K562 (cell line): ENCODE data around the gene HAUS3. TPM values are rescaled to one million over a fixed set of nuclear protein-coding genes. Genes with fewer than 3 reads are reported as not detected.
A peak's percentile ranks its signal among the peaks of the same experiment; 100 is the strongest.

Experiments
- ATAC-seq: fragments of 200-7000 bp; cut with Tn5 transposase; 3 replicates; pipeline ENCODE4 v1.9.1; 2020; ENCODE audit warnings: moderate library complexity
- BruUV-seq: library from RNA; stranded (reverse); fragments of 400-500 nt; replicated peaks from 2 replicates; lab custom pipeline; 2021; lab: Mats Ljungman, UMichigan
- CTCF ChIA-PET: fragments of 300-600 bp; formaldehyde crosslinking; extraction: SDS; loops from one replicate; lab custom pipeline; 2021; ENCODE audit warnings: low intra/inter-chr PET ratio; lab: Yijun Ruan, JAX
- POLR2A ChIA-PET: fragments of 300-600, 350-650 bp; sonication (Branson Sonifier 250); formaldehyde crosslinking; extraction: SDS; loops from one replicate; lab custom pipeline; 2021; ENCODE audit warnings: antibody characterized with exemption, inconsistent platforms; lab: Yijun Ruan, JAX
- DNase-seq, 4 experiments: peaks; one replicate each; pipeline versions ENCODE4 v3.0.0 to v3.0.0-alpha.2; 2011 to 2018; ENCODE audit warnings: low spot score in 3 of 4, mixed read lengths in 3 of 4; ENCODE audit errors: extremely low read depth in 1 of 4
- FAIRE-seq: peaks from 2 replicates; lab custom pipeline; 2011; peaks lifted over from hg19 to GRCh38; lab: Jason Lieb, UNC
- H2AFZ ChIP-seq: 2 replicates; pipeline ENCODE4 v1.6.0; 2011; ENCODE audit warnings: low read depth, low read length, control low read depth, inconsistent platforms
- H3K27ac ChIP-seq: fragments of 200-600 bp; 3 replicates; pipeline ENCODE4 v1.8.0; 2011; ENCODE audit warnings: low read depth, mild to moderate bottlenecking, control low read depth, inconsistent platforms, low read length, moderate library complexity, mixed read lengths; ENCODE audit errors: extremely low read depth
- H3K27me3 ChIP-seq, 2 experiments: fragments of 300-600 bp in 1 of 2; 2 replicates in 1 of 2; 3 replicates in 1 of 2; pipeline versions ENCODE4 v1.6.0 to v1.8.0; 2011; ENCODE audit warnings: inconsistent platforms in 2 of 2, low read length in 2 of 2, mild to moderate bottlenecking in 1 of 2, mixed read lengths in 1 of 2, moderate library complexity in 1 of 2; ENCODE audit not compliant: control insufficient read depth in 2 of 2, insufficient read depth in 2 of 2
- H3K36me3 ChIP-seq: fragments of 300-600 bp; 3 replicates; pipeline ENCODE4 v1.8.0; 2011; ENCODE audit warnings: mild to moderate bottlenecking, low read length, inconsistent platforms; ENCODE audit not compliant: control insufficient read depth, insufficient read depth
- H3K4me1 ChIP-seq, 2 experiments: fragments of 200-600 bp in 1 of 2; replicated peaks in 1 of 2; 2 replicates in 1 of 2; 3 replicates in 1 of 2; pipeline versions ENCODE4 v1.5.1 to v1.8.0; 2011; ENCODE audit warnings: inconsistent platforms in 2 of 2, low read length in 2 of 2, mild to moderate bottlenecking in 1 of 2, mixed read lengths in 1 of 2, moderate library complexity in 1 of 2; ENCODE audit not compliant: control insufficient read depth in 2 of 2, insufficient read depth in 2 of 2
- H3K4me2 ChIP-seq: 2 replicates; pipeline ENCODE4 v1.6.1; 2011; ENCODE audit warnings: low read length, control low read depth, inconsistent platforms, mixed read lengths; ENCODE audit not compliant: insufficient read depth
- H3K4me3 ChIP-seq: fragments of 200-600 bp; sonication (generic), shearing (Covaris generic); 2 replicates; pipeline ENCODE4 v1.5.1; 2016; ENCODE audit warnings: control low read depth, inconsistent platforms
- H3K79me2 ChIP-seq: fragments of 200-600 bp; 3 replicates; pipeline ENCODE4 v1.8.0; 2011; ENCODE audit warnings: low read length, inconsistent platforms; ENCODE audit not compliant: control insufficient read depth, insufficient read depth
- H3K9ac ChIP-seq, 2 experiments: 2 replicates each; pipeline versions ENCODE4 v1.6.0 to v1.6.1; 2011; ENCODE audit warnings: low read depth in 2 of 2, low read length in 2 of 2, control low read depth in 1 of 2, inconsistent platforms in 1 of 2, mild to moderate bottlenecking in 1 of 2, mixed read lengths in 1 of 2; ENCODE audit not compliant: insufficient read depth in 1 of 2
- H3K9me1 ChIP-seq: one replicate; pipeline ENCODE4 v1.6.0; 2011; ENCODE audit warnings: inconsistent platforms, mild to moderate bottlenecking, low read length, moderate library complexity; ENCODE audit not compliant: control insufficient read depth, insufficient read depth
- H3K9me3 ChIP-seq: replicated peaks from 2 replicates; pipeline ENCODE4 v1.5.1; 2011; ENCODE audit warnings: low read depth, low read length, inconsistent platforms; ENCODE audit not compliant: control insufficient read depth, insufficient read depth
- H4K20me1 ChIP-seq: replicated peaks from 2 replicates; pipeline ENCODE4 v1.6.1; 2011; ENCODE audit warnings: low read length, inconsistent platforms, mixed read lengths; ENCODE audit not compliant: control insufficient read depth, insufficient read depth
- BCL6 ChIP-seq: fragments of 250-450 bp; sonication (Bioruptor Pico); IDR thresholded peaks from 2 replicates; pipeline ENCODE4 v1.4.0; 2020
- CBX2 ChIP-seq: fragments of 200-600 bp; sonication (generic); IDR thresholded peaks from one replicate; pipeline ENCODE4 v1.6.1; 2012; ENCODE audit warnings: mild to moderate bottlenecking, low read length, inconsistent platforms; ENCODE audit not compliant: insufficient read depth, poor library complexity, severe bottlenecking
- CEBPG ChIP-seq, 3 experiments: fragments of 200-800 bp in 1 of 3; sonication (Bioruptor generic) in 1 of 3; sonication (generic) in 1 of 3; formaldehyde crosslinking in 1 of 3; IDR thresholded peaks in 2 of 3; conservative IDR thresholded peaks in 1 of 3; 2 replicates each; pipeline versions ENCODE4 v1.6.1 to v1.8.0; 2016 to 2022; ENCODE audit warnings: missing compliant biosample characterization in 2 of 3, missing genetic modification characterization in 2 of 3, mild to moderate bottlenecking in 1 of 3, missing genetic modification reagents in 1 of 3
- CREBBP ChIP-seq: IDR thresholded peaks from one replicate; pipeline ENCODE4 v1.6.1; 2012; ENCODE audit warnings: low read depth, mild to moderate bottlenecking, control low read depth, inconsistent platforms, low read length
- FOXK1 ChIP-seq: sonication (generic); formaldehyde crosslinking; IDR thresholded peaks from 2 replicates; pipeline ENCODE4 v1.8.0; 2022; ENCODE audit warnings: missing genetic modification reagents, mild to moderate bottlenecking, borderline replicate concordance
- MEF2D ChIP-seq: conservative IDR thresholded peaks from 2 replicates; pipeline ENCODE4 v1.6.1; 2016; ENCODE audit warnings: low read depth, missing genetic modification characterization, missing compliant biosample characterization
- PPARD ChIP-seq: fragments of 250-450 bp; sonication (Bioruptor Pico); IDR thresholded peaks from 2 replicates; pipeline ENCODE4 v1.8.0; 2022; ENCODE audit warnings: inconsistent platforms, mild to moderate bottlenecking, moderate library complexity
- RAD21 ChIP-seq, 2 experiments: fragments of 250-450 bp in 1 of 2; fragments of 450-650 bp in 1 of 2; sonication (Bioruptor Pico) in 1 of 2; formaldehyde crosslinking in 1 of 2; IDR thresholded peaks in 1 of 2; conservative IDR thresholded peaks in 1 of 2; 2 replicates each; pipeline versions ENCODE4 v1.4.0 to v1.8.0; 2020 to 2022; ENCODE audit warnings: mild to moderate bottlenecking in 2 of 2, moderate library complexity in 1 of 2
- RUNX1 ChIP-seq: sonication (generic); IDR thresholded peaks from 2 replicates; pipeline ENCODE4 v1.6.1; 2016; ENCODE audit warnings: antibody characterized with exemption, low read depth
- SIN3A ChIP-seq, 2 experiments: fragments of 150-350 bp in 1 of 2; IDR thresholded peaks; 2 replicates each; pipeline ENCODE4 v1.6.1; 2011 to 2016; ENCODE audit warnings: borderline replicate concordance in 2 of 2, low read depth in 2 of 2, low read length in 2 of 2, mild to moderate bottlenecking in 2 of 2, moderate library complexity in 2 of 2; ENCODE audit not compliant: control insufficient read depth in 1 of 2
- ZFX ChIP-seq: sonication (generic); formaldehyde crosslinking; IDR thresholded peaks from 2 replicates; pipeline ENCODE4 v1.8.0; 2022; ENCODE audit warnings: mild to moderate bottlenecking, missing genetic modification reagents, moderate library complexity
- ZNF668 ChIP-seq: fragments of 250-450 bp; sonication (Bioruptor Pico); IDR thresholded peaks from 2 replicates; pipeline ENCODE4 v1.8.0; 2022; ENCODE audit warnings: mild to moderate bottlenecking, inconsistent platforms
- ZNF75A ChIP-seq: fragments of 450-650 bp; formaldehyde crosslinking; IDR thresholded peaks from 2 replicates; pipeline ENCODE4 v1.4.0; 2020; ENCODE audit warnings: mild to moderate bottlenecking
- WGBS: fragments of 100-300 bp; shearing (Covaris generic); methylation state at CpG from one replicate; pipeline ENCODE4 v1.1.6; 2016; ENCODE audit warnings: low coverage, mixed read lengths; ENCODE audit not compliant: insufficient coverage; ENCODE audit errors: missing lambda C conversion rate; 5-methylcytosine and 5-hydroxymethylcytosine counted together
- in situ Hi-C: fragments of 300-500 bp; cut with MboI; formaldehyde crosslinking; loops from 4 replicates; pipeline ENCODE4 v1.15.0; 2018; ENCODE audit warnings: inconsistent platforms, mixed read lengths
- intact Hi-C: fragments of 100-400 bp; cut with micrococcal nuclease; formaldehyde crosslinking; loops from 2 replicates; pipeline ENCODE4 v1.14.2; 2022
- polyA plus RNA-seq, 8 experiments: library from polyadenylated mRNA; depleted of rRNA in 4 of 8; stranded (reverse) in 5 of 8; unstranded in 3 of 8; fragments of >200 nt; fragmentation: Nextera tagmentation in 2 of 8; fragmentation: Illumina TruSeq in 1 of 8; extraction: Ambion mirVana in 2 of 8; extraction: Trizol in 1 of 8; gene quantifications; 2 replicates each; pipeline versions ENCODE4 v1.2.1 to v1.2.3, GENCODE V29; 2011 to 2014; ENCODE audit warnings: inconsistent platforms in 1 of 8, missing spikeins in 1 of 8
- total RNA-seq, 7 experiments: library from RNA; depleted of rRNA in 6 of 7; stranded (reverse); fragments of >200 nt in 6 of 7; fragmentation: Illumina TruSeq in 2 of 7; extraction: Trizol in 2 of 7; gene quantifications; 2 replicates each; pipeline versions ENCODE4 v1.2.1 to v1.2.3, GENCODE V29; 2011 to 2021; ENCODE audit warnings: low replicate concordance in 1 of 7
- TF ChIP-seq, protein P1 (sequence below), 3 experiments: IDR thresholded peaks in 2 of 3; conservative IDR thresholded peaks in 1 of 3; 2 replicates each; pipeline ENCODE4 v1.5.1; 2011 to 2012; ENCODE audit warnings: low read length in 3 of 3, mild to moderate bottlenecking in 3 of 3, control low read depth in 2 of 3, improper control_type of control experiment in 1 of 3, inconsistent platforms in 1 of 3, low read depth in 1 of 3, mixed read lengths in 1 of 3, moderate library complexity in 1 of 3; ENCODE audit not compliant: insufficient read depth in 2 of 3
- TF ChIP-seq, protein P2 (sequence below): sonication (generic); formaldehyde crosslinking; IDR thresholded peaks from 2 replicates; pipeline ENCODE4 v1.8.0; 2022; ENCODE audit warnings: missing genetic modification reagents, mild to moderate bottlenecking, moderate library complexity, borderline replicate concordance
- TF ChIP-seq, protein P3 (sequence below): fragments of 450-650 bp; IDR thresholded peaks from 2 replicates; pipeline ENCODE4 v1.6.1; 2016; ENCODE audit warnings: missing biosample characterization, missing genetic modification characterization

Gene HAUS3
- total and polyA plus RNA-seq, 9 of the 15 experiments (the other 6 are each of a cell fraction or from before 2014, with no cell fraction given): 8.9 to 25.7 (median 21.5) TPM

DNA sequence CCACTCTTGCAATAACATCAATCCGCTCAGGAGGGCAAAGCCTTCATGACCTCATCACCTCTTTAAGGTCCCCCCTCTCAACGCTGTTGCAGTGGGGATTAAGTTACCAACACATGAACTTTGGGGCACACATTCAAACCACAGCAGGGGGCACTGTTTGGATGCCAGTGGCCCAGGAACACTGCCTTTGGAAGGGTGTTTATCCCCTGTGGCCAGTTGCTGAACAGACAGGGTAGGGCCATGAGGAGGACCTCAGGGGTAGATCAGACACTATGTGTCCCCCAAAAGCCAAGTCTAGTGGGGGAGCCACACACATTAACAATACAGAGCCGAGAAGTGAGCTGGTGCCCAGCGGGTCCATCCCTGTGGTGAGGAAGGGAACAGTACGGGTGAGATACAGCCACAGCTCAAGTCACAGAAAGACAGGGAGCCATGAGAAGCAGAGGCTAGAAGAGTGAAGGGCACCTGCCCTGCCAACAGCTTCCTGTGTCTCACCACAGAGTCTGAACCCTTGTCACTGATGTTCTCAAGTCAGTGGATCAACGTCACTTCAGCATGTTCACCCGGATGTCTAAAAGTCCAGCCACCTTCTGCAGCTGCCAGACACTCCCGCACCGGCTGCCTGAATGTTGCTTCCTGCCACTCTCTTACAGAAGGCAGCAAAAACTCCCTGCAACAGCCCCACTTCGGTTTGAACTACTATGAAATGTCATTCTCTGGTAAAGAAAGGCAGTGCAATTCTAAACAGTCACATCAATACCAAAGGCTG is 39.8 kb upstream of the HAUS3 start:
- ATAC-seq (peak; percentile 41), DNase-seq (no peak), FAIRE-seq (no peak)
- Histone ChIP-seq H3K9me1 (no peaks in the 10 kb centered on the region), H3K79me2 (no peaks in the 10 kb centered on the region), H3K36me3 (no peaks in the 10 kb centered on the region), H3K27me3 (no peaks in the 10 kb centered on the region), H3K9ac (no peak overlapping the region), H3K27ac (no peak overlapping the region), H2AFZ (no peak overlapping the region), H4K20me1 (no peaks in the 10 kb centered on the region), H3K4me1 (peaks cover 0 to 13% of the 10 kb centered on the region in 2 experiments; a peak in 2 of 5 replicates), H3K4me2 (no peak overlapping the region), H3K4me3 (no peak overlapping the region), H3K9me3 (no peaks in the 10 kb centered on the region)
- 45% methylated on average over 10 of the region's 10 CpGs for WGBS
- no TSS peak for BruUV-seq
- in situ Hi-C loops: no loop called here
- ChIA-PET POLR2A (interaction anchor here (0.6 to 0.7 kb wide), 2 partner anchors 34 to 108 kb away, joined by 3 read pairs; no protein-coding TSS in a partner anchor), CTCF (no interaction called here)
- intact Hi-C loops: no loop called here
- TF ChIP-seq ZNF668: no peak
- TF ChIP-seq MEF2D (tag): no peak
- TF ChIP-seq, protein P1, sequence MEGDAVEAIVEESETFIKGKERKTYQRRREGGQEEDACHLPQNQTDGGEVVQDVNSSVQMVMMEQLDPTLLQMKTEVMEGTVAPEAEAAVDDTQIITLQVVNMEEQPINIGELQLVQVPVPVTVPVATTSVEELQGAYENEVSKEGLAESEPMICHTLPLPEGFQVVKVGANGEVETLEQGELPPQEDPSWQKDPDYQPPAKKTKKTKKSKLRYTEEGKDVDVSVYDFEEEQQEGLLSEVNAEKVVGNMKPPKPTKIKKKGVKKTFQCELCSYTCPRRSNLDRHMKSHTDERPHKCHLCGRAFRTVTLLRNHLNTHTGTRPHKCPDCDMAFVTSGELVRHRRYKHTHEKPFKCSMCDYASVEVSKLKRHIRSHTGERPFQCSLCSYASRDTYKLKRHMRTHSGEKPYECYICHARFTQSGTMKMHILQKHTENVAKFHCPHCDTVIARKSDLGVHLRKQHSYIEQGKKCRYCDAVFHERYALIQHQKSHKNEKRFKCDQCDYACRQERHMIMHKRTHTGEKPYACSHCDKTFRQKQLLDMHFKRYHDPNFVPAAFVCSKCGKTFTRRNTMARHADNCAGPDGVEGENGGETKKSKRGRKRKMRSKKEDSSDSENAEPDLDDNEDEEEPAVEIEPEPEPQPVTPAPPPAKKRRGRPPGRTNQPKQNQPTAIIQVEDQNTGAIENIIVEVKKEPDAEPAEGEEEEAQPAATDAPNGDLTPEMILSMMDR (IDR thresholded peaks at IDR 0.05 in 2 of 3, conservative IDR thresholded peaks at IDR 0.05 in 1 of 3; ENCODE audit: insufficient read depth in 2 of 3, low read depth in 1 of 3, low read length in 3 of 3): peak; percentile 11 to 42 (median 37); a peak in 3 of 6 replicates
- TF ChIP-seq, protein P2, sequence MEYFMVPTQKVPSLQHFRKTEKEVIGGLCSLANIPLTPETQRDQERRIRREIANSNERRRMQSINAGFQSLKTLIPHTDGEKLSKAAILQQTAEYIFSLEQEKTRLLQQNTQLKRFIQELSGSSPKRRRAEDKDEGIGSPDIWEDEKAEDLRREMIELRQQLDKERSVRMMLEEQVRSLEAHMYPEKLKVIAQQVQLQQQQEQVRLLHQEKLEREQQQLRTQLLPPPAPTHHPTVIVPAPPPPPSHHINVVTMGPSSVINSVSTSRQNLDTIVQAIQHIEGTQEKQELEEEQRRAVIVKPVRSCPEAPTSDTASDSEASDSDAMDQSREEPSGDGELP (CRISPR knock-in tag): no peak
- TF ChIP-seq, protein P3, sequence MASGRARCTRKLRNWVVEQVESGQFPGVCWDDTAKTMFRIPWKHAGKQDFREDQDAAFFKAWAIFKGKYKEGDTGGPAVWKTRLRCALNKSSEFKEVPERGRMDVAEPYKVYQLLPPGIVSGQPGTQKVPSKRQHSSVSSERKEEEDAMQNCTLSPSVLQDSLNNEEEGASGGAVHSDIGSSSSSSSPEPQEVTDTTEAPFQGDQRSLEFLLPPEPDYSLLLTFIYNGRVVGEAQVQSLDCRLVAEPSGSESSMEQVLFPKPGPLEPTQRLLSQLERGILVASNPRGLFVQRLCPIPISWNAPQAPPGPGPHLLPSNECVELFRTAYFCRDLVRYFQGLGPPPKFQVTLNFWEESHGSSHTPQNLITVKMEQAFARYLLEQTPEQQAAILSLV (tag): no peak
- TF ChIP-seq RAD21 (CRISPR knock-in tag; conservative IDR thresholded peaks at IDR 0.05 in 1 of 2, IDR thresholded peaks at IDR 0.05 in 1 of 2): peak in 1 of 2 experiments; percentile 11; a peak in 1 of 4 replicates
- no peak for TF ChIP-seq ZNF75A (CRISPR knock-in tag)
- TF ChIP-seq FOXK1 (CRISPR knock-in tag): no peak
- TF ChIP-seq PPARD (CRISPR knock-in tag): no peak
- TF ChIP-seq SIN3A (IDR thresholded peaks at IDR 0.05; ENCODE audit: borderline replicate concordance in 2 of 2, control insufficient read depth in 1 of 2, low read depth in 2 of 2, low read length in 2 of 2): no peak
- no peak for TF ChIP-seq CBX2
- no peak for TF ChIP-seq BCL6 (CRISPR knock-in tag)
- no peak for TF ChIP-seq CREBBP
- no peak for TF ChIP-seq CEBPG (CRISPR knock-in tag; IDR thresholded peaks at IDR 0.05)
- TF ChIP-seq CEBPG (tag; conservative IDR thresholded peaks at IDR 0.05 in 1 of 2, IDR thresholded peaks at IDR 0.05 in 1 of 2): no peak
- no peak for TF ChIP-seq ZFX (CRISPR knock-in tag)
- TF ChIP-seq RUNX1: no peak
